ENCODE results near the gene IFNA6. TPM values are rescaled to one million over a fixed set of nuclear protein-coding genes. Genes with fewer than 3 reads are reported as not detected.

Gene IFNA6
- total and polyA plus RNA-seq, 2 of the 8 experiments (the other 6 are each of a cell fraction or from before 2014, with no cell fraction given) = not detected

GRCh38 chr9:21305213-21305612 lies 45.5 kb downstream of the IFNA6 start, which contains the start of gene IFNA5:
Gene IFNA5 (minus strand): TSS chr9:21305313. CDS start chr9:21305256, 57 bp downstream.
- no peak within 1 kb of the TSS for H2BK12ac ChIP-seq (ENCODE audit: low read depth, low read length)
- no peaks in the 10 kb centered on the region; a peak in 1 of 4 replicates for H3K9me3 ChIP-seq (ENCODE audit: insufficient read depth in 2 of 2, low read depth in 1 of 2, low read length in 1 of 2)
- H4K20me1 ChIP-seq (replicated peaks in 1 of 2; ENCODE audit: control insufficient read depth in 1 of 2, insufficient read depth in 2 of 2, low read length in 2 of 2) = no peaks in the 10 kb centered on the region
- WGBS, 2 experiments (ENCODE audit: extremely low coverage in 1 of 2, insufficient coverage in 1 of 2, insufficient read length in 1 of 2, insufficient replicate concordance in 2 of 2, low coverage in 1 of 2, low lambda C conversion rate in 2 of 2, missing lambda C conversion rate in 1 of 2) = 83% methylated on average over 2 of the region's 2 CpGs; no CpG with 5 or more reads in 1 of the 2 experiments
- no peak within 1 kb of the TSS for H2BK15ac ChIP-seq (ENCODE audit: low read length)
- FAIRE-seq (no peak), DNase-seq (ENCODE audit: low read depth in 1 of 2, low spot score in 2 of 2) (no peak)
- POLR2A ChIA-PET (ENCODE audit: partially characterized antibody) = no interaction called here
- no peaks in the 10 kb centered on the region for H3K79me1 ChIP-seq (ENCODE audit: low read depth, low read length)
- H3K14ac ChIP-seq (ENCODE audit: insufficient read length) = no peak within 1 kb of the TSS
- no peak within 1 kb of the TSS for H3K4ac ChIP-seq (replicated peaks; ENCODE audit: insufficient read length, low read depth, low read length)
- H3K4me1 ChIP-seq (replicated peaks in 1 of 4; ENCODE audit: control insufficient read depth in 3 of 4, insufficient read depth in 4 of 4, low read length in 3 of 4) = no peaks in the 10 kb centered on the region
- no peak within 1 kb of the TSS for H3K9ac ChIP-seq (replicated peaks in 1 of 4; ENCODE audit: extremely low read depth in 1 of 4, low read depth in 3 of 4, low read length in 3 of 4)
- no peak within 1 kb of the TSS for H2AFZ ChIP-seq (ENCODE audit: low read length)
- no peak within 1 kb of the TSS for H2BK5ac ChIP-seq (ENCODE audit: low read depth, low read length)
- H2AK5ac ChIP-seq (ENCODE audit: low read depth, low read length) = no peak within 1 kb of the TSS
- no peak within 1 kb of the TSS for H4K8ac ChIP-seq (ENCODE audit: extremely low read depth, insufficient read depth, low read length)
- H3K27ac ChIP-seq (ENCODE audit: low read depth, low read length) = no peak within 1 kb of the TSS
- CTCF ChIA-PET (ENCODE audit: partially characterized antibody) = interaction anchor here (0.8 to 1.5 kb wide), 2 partner anchors 12 to 150 kb away, joined by 3 read pairs; no protein-coding TSS in a partner anchor
- no peak within 1 kb of the TSS for H3K23ac ChIP-seq (ENCODE audit: insufficient read length)
- H3K79me2 ChIP-seq (ENCODE audit: control insufficient read depth in 1 of 2, insufficient read depth in 2 of 2, low read length in 2 of 2) = no peaks in the 10 kb centered on the region
- no peaks in the 10 kb centered on the region for H3K27me3 ChIP-seq (replicated peaks in 1 of 4; ENCODE audit: control insufficient read depth in 3 of 4, extremely low read depth in 1 of 4, insufficient read depth in 3 of 4, low read length in 3 of 4)
- no peaks in the 10 kb centered on the region for H3K36me3 ChIP-seq (ENCODE audit: control insufficient read depth in 2 of 4, insufficient read depth in 4 of 4, low read length in 3 of 4)
- H3K18ac ChIP-seq (ENCODE audit: extremely low read depth, low read length) = no peak within 1 kb of the TSS
- H3K4me3 ChIP-seq (ENCODE audit: extremely low read depth in 1 of 4, insufficient read depth in 2 of 4, low read depth in 3 of 4, low read length in 4 of 4) = no peak within 1 kb of the TSS
- no peak within 1 kb of the TSS for H3K56ac ChIP-seq (replicated peaks; ENCODE audit: insufficient read length, low read depth, low read length)
- no peaks in the 10 kb centered on the region for H3K23me2 ChIP-seq (ENCODE audit: low read depth, low read length)
- no peak within 1 kb of the TSS for H3K4me2 ChIP-seq (ENCODE audit: insufficient read depth in 1 of 2, low read depth in 2 of 2, low read length in 2 of 2)
- no peak within 1 kb of the TSS for H2BK120ac ChIP-seq (replicated peaks; ENCODE audit: low read depth, low read length)
- H2BK20ac ChIP-seq (ENCODE audit: low read length) = no peak within 1 kb of the TSS
- no peak within 1 kb of the TSS for H4K91ac ChIP-seq (replicated peaks; ENCODE audit: insufficient read length, low read length)
- no peak within 1 kb of the TSS for H4K5ac ChIP-seq (ENCODE audit: insufficient read length, low read depth, low read length)
- TF ChIP-seq BACH1 (IDR thresholded peaks at IDR 0.05; ENCODE audit: low read length) (no peak), KDM1A (IDR thresholded peaks at IDR 0.05; ENCODE audit: borderline replicate concordance, low read length) (no peak), SAP30 (IDR thresholded peaks at IDR 0.05; ENCODE audit: insufficient read depth, insufficient replicate concordance, low read length) (no peak), GABPA (IDR thresholded peaks at IDR 0.05; ENCODE audit: borderline replicate concordance, insufficient read depth, low read length) (no peak), TEAD4 (IDR thresholded peaks at IDR 0.05; ENCODE audit: low read depth, low read length) (no peak), POLR2AphosphoS5 (IDR thresholded peaks at IDR 0.05; ENCODE audit: low read depth, low read length) (no peak), CBX8 (IDR thresholded peaks at IDR 0.05; ENCODE audit: borderline replicate concordance, low read depth, low read length) (no peak), SP2 (IDR thresholded peaks at IDR 0.05; ENCODE audit: low read length) (no peak), POU5F1 (IDR thresholded peaks at IDR 0.05; ENCODE audit: low read depth, low read length) (no peak), SUZ12 (IDR thresholded peaks at IDR 0.05; ENCODE audit: low read length) (no peak), CBX5 (IDR thresholded peaks at IDR 0.05; ENCODE audit: low read depth, low read length) (no peak), RAD21 (IDR thresholded peaks at IDR 0.05 in 1 of 2, conservative IDR thresholded peaks at IDR 0.05 in 1 of 2; ENCODE audit: low read depth in 2 of 2, low read length in 2 of 2) (no peak), RXRA (IDR thresholded peaks at IDR 0.05; ENCODE audit: insufficient read depth, low read depth, low read length) (no peak), SIRT6 (IDR thresholded peaks at IDR 0.05; ENCODE audit: low read length) (no peak)
- TF ChIP-seq, protein P1, sequence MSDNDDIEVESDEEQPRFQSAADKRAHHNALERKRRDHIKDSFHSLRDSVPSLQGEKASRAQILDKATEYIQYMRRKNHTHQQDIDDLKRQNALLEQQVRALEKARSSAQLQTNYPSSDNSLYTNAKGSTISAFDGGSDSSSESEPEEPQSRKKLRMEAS (IDR thresholded peaks at IDR 0.05) = no peak

Measured in H1 (cell line).